GM19023 (cell line): Measurements from ENCODE around the gene ICOS.

Experiments used
- ATAC-seq: cut with Tn5 transposase; IDR thresholded peaks from one replicate; pipeline ENCODE4 v1.9.1; 2021; ENCODE audit warnings: mild to moderate bottlenecking, moderate library complexity; ENCODE audit not compliant: unreplicated experiment

Gene ICOS, protein sequence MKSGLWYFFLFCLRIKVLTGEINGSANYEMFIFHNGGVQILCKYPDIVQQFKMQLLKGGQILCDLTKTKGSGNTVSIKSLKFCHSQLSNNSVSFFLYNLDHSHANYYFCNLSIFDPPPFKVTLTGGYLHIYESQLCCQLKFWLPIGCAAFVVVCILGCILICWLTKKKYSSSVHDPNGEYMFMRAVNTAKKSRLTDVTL

DNA sequence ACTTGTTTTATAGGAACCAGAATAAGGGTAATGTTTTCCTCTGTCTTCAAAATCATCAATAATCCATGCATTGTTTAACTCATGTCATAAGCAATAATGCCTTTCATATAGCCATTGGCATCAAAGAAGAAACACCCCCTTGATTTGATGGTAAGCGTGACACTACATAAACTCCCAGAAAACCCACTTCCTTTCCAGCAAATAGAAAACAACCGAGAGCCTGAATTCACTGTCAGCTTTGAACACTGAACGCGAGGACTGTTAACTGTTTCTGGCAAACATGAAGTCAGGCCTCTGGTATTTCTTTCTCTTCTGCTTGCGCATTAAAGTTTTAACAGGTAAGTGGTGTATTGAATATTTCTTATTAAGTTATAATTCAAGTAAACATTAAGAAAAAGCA, at the start of gene ICOS:
Gene ICOS (plus strand): TSS at position 229 of the 400 bp plus-strand sequence. CDS start 52 bp downstream, at position 281.
- no peak for ATAC-seq

GRCh38 chr2:203887677-203888076, 48.9 kb upstream of the ICOS start:
- no peak for ATAC-seq

DNA sequence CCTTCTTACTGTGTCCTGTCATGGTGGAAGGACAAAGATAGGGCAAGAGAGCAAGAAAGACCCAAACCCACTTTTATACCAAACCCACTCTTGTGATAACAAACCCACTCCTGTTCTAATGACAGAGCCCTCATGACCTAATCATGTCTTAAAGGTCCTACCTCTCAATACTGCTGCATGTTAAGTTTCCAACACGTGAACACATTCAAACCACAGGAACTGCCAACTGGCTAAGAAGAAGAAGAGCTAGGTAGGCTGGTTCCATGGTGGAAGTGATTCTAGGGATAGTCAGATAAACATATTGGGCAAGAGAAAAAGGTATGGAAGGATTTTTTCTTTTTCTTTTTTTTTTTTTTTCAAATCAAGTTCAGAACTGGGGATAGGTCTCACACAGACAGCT, 47.0 kb upstream of the ICOS start:
- ATAC-seq: no peak

DNA sequence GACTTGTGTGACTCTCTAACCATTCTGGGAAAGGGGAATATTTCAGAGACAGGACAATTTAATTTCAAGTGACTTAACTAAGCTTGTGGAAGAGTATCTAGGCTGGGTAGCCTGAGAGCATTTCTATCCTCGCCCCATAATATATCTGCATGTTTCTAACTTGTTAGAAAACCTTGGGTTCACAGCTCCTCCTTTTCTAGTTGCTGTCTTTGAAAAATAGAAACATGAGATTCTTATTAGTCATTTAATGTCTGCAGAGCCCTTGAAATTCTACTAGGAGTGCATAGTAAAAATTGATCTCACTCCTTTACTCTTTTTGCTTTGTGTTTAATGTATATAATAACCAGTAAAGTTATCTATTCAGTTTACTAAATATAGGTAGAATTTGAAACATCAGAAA, 46.6 kb upstream of the ICOS start:
- no peak for ATAC-seq

DNA sequence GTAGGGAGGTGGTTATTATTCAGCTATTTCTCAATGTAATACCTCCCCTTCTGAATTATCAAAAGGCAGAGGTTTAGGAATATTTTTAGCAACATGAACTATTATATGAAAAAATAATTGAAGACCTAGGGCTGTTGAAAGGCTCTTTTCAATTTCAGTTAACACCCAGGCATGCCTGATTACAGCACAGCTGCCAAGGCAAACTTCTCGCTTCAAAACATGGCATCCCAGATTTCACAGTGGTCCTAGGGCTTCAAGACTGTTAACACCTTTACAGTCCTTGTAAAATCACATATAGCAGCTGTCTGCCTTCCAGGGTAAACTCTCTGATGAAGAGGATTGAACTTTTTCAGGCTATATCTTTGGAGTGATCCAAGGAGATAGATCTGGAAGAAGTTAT, 45.8 kb upstream of the ICOS start:
- no peak for ATAC-seq

- ATAC-seq: no peak
Observed at GRCh38 chr2:203891474-203891873, 45.1 kb upstream of the ICOS start.

DNA sequence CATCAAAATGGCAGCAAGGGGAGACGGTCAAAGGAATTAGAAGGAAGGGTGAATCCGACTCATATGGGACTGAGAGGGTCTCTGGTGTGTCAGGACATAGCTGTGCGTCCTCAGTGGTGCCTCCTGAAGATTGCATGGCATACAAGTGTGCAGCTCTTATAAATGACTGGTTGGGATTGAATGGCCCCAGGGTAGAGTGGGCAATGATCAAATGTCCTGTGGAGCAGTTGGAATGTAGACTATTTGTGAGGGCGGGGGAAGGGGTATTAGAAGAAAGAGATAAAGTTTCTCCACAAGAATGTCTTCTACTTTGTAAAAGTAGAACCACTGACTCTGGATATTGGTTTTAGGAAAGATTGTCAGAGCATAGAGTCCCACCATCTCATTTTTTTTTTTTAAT, 44.4 kb upstream of the ICOS start:
- ATAC-seq: no peak

DNA sequence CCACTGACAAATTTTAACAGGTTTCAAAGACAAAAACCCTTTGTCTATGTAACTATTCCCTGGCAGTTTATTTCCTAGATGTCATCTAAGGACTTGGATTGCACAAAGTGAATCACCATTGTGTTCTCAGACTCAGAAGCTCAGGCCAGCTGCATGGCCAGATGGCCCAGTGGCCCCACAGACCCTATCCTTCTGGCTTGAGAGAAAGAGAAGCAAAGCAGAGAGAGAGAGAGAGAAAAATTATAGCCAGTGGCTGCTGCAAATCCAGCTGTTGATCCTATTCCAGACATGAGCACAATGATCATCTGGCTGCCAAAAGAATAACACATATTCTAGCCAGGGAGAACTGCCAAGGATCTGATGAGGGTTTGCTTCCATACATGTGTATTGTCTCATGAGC, 43.2 kb upstream of the ICOS start:
- ATAC-seq: no peak

DNA sequence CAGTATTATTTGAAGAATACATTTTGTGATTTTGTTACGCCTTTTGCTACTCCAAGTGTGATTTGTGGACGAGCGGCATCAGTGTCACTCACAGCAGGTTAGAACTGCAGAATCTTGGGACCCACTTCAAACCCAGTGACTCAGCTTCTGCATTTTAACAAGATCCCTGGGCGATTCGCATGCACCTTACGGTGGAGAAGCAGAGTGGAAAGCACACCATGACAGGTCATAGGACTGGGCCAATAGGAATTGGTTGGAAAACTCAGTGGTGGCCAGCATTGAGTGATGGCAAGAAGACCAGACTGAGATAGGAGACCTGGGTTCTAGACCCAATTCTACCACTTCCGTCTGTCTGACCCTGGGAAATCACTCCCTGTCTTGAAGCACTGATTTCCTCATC, 42.7 kb upstream of the ICOS start:
- no peak for ATAC-seq

GRCh38 chr2:203894262-203894661, 42.3 kb upstream of the ICOS start:
- ATAC-seq: no peak

DNA sequence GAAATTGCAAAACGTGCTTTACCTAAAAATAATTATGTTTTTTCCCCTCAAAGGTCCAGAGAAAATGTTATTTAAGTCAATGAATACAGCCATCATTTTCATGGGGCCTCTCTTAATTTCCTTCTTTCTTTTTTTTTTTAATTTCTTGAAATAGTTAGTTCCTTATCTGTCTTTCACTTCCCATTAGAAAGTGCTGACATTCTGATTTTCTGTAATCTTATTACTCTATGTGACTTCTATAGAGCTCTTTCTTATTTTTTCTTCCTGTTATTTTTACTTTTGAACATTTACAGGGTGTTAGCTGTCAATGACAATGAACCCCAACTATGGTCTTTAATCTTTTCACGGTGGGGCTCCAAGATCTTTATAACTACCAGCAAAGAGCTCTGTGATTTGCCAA, 39.0 kb upstream of the ICOS start:
- ATAC-seq: no peak

DNA sequence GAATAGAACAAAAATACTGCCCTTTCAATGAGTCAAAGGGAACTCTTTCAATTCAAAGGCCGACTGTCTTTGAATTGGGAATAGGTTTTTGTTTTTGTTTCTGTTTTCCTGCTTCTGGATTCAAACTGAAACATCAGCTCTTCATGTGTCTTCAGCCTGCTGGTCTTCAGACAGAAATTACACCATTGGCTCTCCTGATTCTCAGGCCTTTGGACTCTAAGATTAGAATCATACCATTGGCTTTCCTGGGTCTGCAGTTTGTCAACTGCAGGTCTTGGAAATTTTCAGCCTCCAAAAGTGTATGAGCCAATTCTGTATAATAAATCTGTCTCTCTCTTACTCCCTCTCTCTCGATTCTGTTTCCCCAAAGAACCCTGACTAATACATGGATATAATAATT, 37.9 kb upstream of the ICOS start:
- no peak for ATAC-seq

GRCh38 chr2:203900253-203900652, 36.3 kb upstream of the ICOS start:
- no peak for ATAC-seq

- no peak for ATAC-seq
Observed at GRCh38 chr2:203904022-203904421, 32.5 kb upstream of the ICOS start.

DNA sequence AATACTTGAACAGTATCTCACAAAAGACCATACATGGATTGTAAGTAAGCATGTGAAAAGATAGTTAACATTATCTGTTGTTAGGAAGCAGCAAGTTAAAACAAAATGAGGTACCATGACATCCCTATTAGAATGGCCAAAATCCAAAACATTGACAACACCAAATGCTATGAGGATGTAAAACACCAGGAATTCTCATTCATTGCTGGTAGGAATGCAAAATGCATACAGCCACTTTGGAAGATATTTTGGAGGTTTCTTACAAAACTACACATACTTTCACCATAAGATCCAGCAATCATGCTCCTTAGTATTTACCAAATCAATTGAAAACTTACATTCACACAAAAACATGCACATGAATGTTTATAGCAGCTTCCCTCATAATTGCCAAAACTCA, 30.9 kb upstream of the ICOS start:
- ATAC-seq: no peak

GRCh38 chr2:203908066-203908796, 28.3 kb upstream of the ICOS start:
- no peak for ATAC-seq

GRCh38 chr2:203908797-203909185, 27.8 kb upstream of the ICOS start:
- no peak for ATAC-seq

- ATAC-seq: no peak
Observed at GRCh38 chr2:203909261-203909967, 27.1 kb upstream of the ICOS start.

- ATAC-seq: no peak
Observed at GRCh38 chr2:203909974-203910373, 26.6 kb upstream of the ICOS start.

GRCh38 chr2:203913947-203914346, 22.6 kb upstream of the ICOS start:
- no peak for ATAC-seq

DNA sequence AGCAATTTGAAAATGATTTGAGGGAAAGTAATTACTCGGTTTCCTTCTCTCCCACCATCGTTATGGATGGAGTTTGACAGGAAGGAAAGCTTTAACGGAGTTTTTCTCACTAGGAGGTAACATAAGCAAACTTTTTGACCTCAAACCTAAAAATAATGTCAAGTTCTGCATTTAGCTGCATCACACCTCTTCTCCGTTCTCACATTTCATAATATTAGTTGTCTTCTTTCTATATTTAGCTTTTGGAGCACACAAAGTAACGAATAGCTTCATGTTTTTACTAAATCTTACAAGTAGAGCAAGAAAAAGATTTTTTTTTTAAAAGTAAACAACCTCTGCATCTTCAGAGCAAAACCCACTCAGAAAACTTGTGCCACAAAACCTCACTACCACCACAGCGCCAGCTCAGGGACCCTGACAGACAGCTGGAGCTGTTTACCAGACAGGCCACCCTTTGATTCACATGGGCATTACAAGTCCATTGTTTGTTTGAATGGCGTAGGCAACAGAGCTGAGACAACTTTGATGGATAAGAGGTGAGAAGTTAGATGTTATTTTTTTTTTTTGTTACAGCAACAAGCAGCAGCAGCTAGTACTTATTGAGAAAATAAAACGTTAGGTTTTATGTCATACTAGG, 21.9 kb upstream of the ICOS start:
- no peak for ATAC-seq

DNA sequence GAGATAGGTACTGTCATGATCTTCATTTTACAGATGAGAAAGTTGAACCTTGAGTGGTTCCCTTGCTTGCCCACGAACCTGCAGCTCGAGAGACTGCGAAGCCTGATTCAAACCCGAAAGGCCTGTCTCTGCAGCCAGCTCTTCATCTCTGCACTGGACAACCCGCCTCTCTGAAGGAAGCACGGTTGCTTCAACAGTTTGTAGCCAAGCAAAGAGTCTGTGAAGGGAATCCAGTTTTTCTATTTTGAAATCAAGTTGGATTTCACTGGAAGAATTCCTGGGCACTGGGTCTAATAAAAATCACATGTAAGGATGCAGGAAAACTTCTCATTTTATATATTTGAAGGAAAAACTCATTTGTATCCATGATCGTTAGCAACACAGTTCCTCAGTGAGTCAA, 21.3 kb upstream of the ICOS start:
- ATAC-seq: no peak
